ENCODE data around the gene EED. TPM values are rescaled to one million over a fixed set of nuclear protein-coding genes. Genes with fewer than 3 reads are reported as not detected.

The EED gene
- total and polyA plus RNA-seq, 4 donors, result 5.4 to 17.1 (median 8.2) TPM

DNA sequence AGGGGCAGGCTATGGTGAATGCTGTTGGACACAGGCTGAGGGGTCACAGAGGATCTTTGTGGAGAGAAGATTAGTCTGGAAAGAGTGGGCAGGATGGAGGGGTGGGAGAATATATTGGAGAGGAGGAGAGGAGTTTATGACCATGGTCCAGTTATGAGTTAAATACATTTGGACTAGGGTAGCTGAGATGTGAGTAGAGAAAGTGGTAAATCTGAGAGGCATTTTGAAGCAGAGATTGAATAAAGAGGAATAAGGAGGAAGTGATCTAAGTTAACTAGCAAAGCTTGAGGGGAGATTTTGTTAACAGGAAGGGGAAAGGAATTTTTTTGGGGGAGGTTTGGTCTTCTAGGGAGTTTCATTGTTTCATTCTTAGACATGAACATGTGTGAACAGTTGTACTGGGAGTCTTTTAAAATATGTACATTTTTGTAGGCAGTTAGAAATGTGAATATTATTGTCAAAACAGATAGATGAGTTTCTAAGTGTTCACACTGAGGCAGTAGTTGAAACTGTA is 43.1 kb upstream of the EED start:
- peaks cover 0 to 4% (median 0%) of the 10 kb centered on the region in 4 donors for H3K4me1 ChIP-seq (ENCODE audit: control insufficient read depth in 4 of 4, insufficient read depth in 4 of 4, low read length in 3 of 4)

DNA sequence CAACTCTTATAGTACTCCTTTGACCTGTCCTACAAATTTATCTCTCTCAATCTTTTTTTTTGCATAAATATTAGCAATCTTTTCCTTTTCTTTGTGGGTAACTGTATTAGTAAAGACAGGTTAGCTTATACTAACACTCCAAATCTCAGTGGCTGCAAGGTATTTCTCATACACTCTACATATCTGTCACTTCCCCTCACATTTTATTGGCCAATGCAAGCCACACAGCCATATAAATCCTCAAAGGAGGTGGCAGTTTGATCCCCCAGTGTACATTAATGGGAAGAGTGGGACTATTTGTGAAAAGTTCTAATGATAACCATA is 42.6 kb upstream of the EED start:
- Histone ChIP-seq H3K36me3 (ENCODE audit: control insufficient read depth in 4 of 4, insufficient read depth in 3 of 4, low read depth in 1 of 4, low read length in 3 of 4) (no peaks in the 10 kb centered on the region), H3K9me3 (ENCODE audit: control insufficient read depth in 4 of 4, low read length in 3 of 4) (no peaks in the 10 kb centered on the region), H3K27ac (ENCODE audit: low read depth in 1 of 2, low read length in 2 of 2) (peak overlapping the region; percentile 32 to 63), H3K4me3 (ENCODE audit: low read depth in 1 of 3, low read length in 3 of 3) (peak overlapping the region in 1 of 3 donors; percentile 33), H3K9ac (ENCODE audit: low read depth in 1 of 2, low read length in 2 of 2) (no peak overlapping the region), H3K27me3 (ENCODE audit: control insufficient read depth in 4 of 4, insufficient read depth in 4 of 4, low read length in 3 of 4) (no peaks in the 10 kb centered on the region), H3K4me1 (ENCODE audit: control insufficient read depth in 4 of 4, insufficient read depth in 4 of 4, low read length in 3 of 4) (peaks cover 0 to 4% (median 0%) of the 10 kb centered on the region in 4 donors)
- no peak for TF ChIP-seq TAF1 (conservative IDR thresholded peaks at IDR 0.05)
- no peak for TF ChIP-seq JUND (IDR thresholded peaks at IDR 0.05)
- TF ChIP-seq, protein P1, sequence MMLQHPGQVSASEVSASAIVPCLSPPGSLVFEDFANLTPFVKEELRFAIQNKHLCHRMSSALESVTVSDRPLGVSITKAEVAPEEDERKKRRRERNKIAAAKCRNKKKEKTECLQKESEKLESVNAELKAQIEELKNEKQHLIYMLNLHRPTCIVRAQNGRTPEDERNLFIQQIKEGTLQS (IDR thresholded peaks at IDR 0.05), result no peak
- TF ChIP-seq, protein P2, sequence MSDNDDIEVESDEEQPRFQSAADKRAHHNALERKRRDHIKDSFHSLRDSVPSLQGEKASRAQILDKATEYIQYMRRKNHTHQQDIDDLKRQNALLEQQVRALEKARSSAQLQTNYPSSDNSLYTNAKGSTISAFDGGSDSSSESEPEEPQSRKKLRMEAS (IDR thresholded peaks at IDR 0.05), result no peak
- TF ChIP-seq, protein P3, sequence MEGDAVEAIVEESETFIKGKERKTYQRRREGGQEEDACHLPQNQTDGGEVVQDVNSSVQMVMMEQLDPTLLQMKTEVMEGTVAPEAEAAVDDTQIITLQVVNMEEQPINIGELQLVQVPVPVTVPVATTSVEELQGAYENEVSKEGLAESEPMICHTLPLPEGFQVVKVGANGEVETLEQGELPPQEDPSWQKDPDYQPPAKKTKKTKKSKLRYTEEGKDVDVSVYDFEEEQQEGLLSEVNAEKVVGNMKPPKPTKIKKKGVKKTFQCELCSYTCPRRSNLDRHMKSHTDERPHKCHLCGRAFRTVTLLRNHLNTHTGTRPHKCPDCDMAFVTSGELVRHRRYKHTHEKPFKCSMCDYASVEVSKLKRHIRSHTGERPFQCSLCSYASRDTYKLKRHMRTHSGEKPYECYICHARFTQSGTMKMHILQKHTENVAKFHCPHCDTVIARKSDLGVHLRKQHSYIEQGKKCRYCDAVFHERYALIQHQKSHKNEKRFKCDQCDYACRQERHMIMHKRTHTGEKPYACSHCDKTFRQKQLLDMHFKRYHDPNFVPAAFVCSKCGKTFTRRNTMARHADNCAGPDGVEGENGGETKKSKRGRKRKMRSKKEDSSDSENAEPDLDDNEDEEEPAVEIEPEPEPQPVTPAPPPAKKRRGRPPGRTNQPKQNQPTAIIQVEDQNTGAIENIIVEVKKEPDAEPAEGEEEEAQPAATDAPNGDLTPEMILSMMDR (IDR thresholded peaks at IDR 0.05; ENCODE audit: low read depth, low read length, missing input control), result no peak
- TF ChIP-seq FOXA1 (IDR thresholded peaks at IDR 0.05), result no peak
- no peak for TF ChIP-seq RAD21 (IDR thresholded peaks at IDR 0.05)
- TF ChIP-seq, protein P4, sequence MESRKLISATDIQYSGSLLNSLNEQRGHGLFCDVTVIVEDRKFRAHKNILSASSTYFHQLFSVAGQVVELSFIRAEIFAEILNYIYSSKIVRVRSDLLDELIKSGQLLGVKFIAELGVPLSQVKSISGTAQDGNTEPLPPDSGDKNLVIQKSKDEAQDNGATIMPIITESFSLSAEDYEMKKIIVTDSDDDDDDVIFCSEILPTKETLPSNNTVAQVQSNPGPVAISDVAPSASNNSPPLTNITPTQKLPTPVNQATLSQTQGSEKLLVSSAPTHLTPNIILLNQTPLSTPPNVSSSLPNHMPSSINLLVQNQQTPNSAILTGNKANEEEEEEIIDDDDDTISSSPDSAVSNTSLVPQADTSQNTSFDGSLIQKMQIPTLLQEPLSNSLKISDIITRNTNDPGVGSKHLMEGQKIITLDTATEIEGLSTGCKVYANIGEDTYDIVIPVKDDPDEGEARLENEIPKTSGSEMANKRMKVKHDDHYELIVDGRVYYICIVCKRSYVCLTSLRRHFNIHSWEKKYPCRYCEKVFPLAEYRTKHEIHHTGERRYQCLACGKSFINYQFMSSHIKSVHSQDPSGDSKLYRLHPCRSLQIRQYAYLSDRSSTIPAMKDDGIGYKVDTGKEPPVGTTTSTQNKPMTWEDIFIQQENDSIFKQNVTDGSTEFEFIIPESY (IDR thresholded peaks at IDR 0.05), result no peak
- TF ChIP-seq HNF4G (IDR thresholded peaks at IDR 0.05), result no peak
- TF ChIP-seq NR2F2 (IDR thresholded peaks at IDR 0.05), result no peak
- no peak for TF ChIP-seq YY1 (IDR thresholded peaks at IDR 0.05)
- no peak for TF ChIP-seq FOXA2 (IDR thresholded peaks at IDR 0.05)
- no peak for TF ChIP-seq EGR1 (IDR thresholded peaks at IDR 0.05; ENCODE audit: low read depth in 2 of 2)
- no peak for TF ChIP-seq GABPA (IDR thresholded peaks at IDR 0.05 in 1 of 2, conservative IDR thresholded peaks at IDR 0.05 in 1 of 2)
- TF ChIP-seq RXRA (IDR thresholded peaks at IDR 0.05), result no peak
- TF ChIP-seq HNF4A (conservative IDR thresholded peaks at IDR 0.05), result no peak
- no peak for DNase-seq (ENCODE audit: low spot score)

More for the DNA sequence above, 43.1 kb upstream of the EED start:
- DNase-seq (ENCODE audit: low spot score), result no peak
- Histone ChIP-seq H3K36me3 (ENCODE audit: control insufficient read depth in 4 of 4, insufficient read depth in 3 of 4, low read depth in 1 of 4, low read length in 3 of 4) (no peaks in the 10 kb centered on the region), H3K4me3 (ENCODE audit: low read depth in 1 of 3, low read length in 3 of 3) (no peak overlapping the region), H3K9ac (ENCODE audit: low read depth in 1 of 2, low read length in 2 of 2) (no peak overlapping the region), H3K9me3 (ENCODE audit: control insufficient read depth in 4 of 4, low read length in 3 of 4) (no peaks in the 10 kb centered on the region), H3K27me3 (ENCODE audit: control insufficient read depth in 4 of 4, insufficient read depth in 4 of 4, low read length in 3 of 4) (no peaks in the 10 kb centered on the region), H3K27ac (ENCODE audit: low read depth in 1 of 2, low read length in 2 of 2) (no peak overlapping the region)
- TF ChIP-seq FOXA2 (IDR thresholded peaks at IDR 0.05) (no peak), EGR1 (IDR thresholded peaks at IDR 0.05; ENCODE audit: low read depth in 2 of 2) (no peak)

DNA sequence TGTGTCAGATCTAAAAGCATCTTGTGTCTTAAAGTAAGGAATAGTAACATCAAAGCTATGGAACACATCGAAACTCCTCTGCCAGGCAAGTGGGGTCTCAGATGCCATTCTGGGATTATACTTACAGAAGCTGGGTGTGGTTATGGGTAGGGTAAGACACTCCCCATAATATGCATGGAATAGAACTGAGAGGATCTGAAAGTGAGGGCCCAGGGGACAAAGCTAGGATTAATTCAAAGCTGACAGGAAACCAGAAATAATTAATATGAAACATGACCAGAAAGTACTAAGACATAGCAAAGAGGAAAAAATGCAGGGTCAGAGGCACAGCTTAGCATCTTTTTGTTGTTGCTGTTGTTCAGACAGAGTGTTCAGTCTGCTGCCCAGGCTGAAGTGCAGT is 40.2 kb upstream of the EED start:
- no peak for TF ChIP-seq TAF1 (conservative IDR thresholded peaks at IDR 0.05)
- TF ChIP-seq RAD21 (IDR thresholded peaks at IDR 0.05), result no peak
- no peak for TF ChIP-seq EGR1 (IDR thresholded peaks at IDR 0.05; ENCODE audit: low read depth in 2 of 2)
- TF ChIP-seq FOXA2 (IDR thresholded peaks at IDR 0.05), result no peak
- TF ChIP-seq, protein P5, sequence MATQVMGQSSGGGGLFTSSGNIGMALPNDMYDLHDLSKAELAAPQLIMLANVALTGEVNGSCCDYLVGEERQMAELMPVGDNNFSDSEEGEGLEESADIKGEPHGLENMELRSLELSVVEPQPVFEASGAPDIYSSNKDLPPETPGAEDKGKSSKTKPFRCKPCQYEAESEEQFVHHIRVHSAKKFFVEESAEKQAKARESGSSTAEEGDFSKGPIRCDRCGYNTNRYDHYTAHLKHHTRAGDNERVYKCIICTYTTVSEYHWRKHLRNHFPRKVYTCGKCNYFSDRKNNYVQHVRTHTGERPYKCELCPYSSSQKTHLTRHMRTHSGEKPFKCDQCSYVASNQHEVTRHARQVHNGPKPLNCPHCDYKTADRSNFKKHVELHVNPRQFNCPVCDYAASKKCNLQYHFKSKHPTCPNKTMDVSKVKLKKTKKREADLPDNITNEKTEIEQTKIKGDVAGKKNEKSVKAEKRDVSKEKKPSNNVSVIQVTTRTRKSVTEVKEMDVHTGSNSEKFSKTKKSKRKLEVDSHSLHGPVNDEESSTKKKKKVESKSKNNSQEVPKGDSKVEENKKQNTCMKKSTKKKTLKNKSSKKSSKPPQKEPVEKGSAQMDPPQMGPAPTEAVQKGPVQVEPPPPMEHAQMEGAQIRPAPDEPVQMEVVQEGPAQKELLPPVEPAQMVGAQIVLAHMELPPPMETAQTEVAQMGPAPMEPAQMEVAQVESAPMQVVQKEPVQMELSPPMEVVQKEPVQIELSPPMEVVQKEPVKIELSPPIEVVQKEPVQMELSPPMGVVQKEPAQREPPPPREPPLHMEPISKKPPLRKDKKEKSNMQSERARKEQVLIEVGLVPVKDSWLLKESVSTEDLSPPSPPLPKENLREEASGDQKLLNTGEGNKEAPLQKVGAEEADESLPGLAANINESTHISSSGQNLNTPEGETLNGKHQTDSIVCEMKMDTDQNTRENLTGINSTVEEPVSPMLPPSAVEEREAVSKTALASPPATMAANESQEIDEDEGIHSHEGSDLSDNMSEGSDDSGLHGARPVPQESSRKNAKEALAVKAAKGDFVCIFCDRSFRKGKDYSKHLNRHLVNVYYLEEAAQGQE (IDR thresholded peaks at IDR 0.05), result no peak
- TF ChIP-seq, protein P1 (IDR thresholded peaks at IDR 0.05), result no peak
- TF ChIP-seq GABPA (IDR thresholded peaks at IDR 0.05 in 1 of 2, conservative IDR thresholded peaks at IDR 0.05 in 1 of 2), result no peak
- TF ChIP-seq HNF4A (conservative IDR thresholded peaks at IDR 0.05), result no peak
- TF ChIP-seq YY1 (IDR thresholded peaks at IDR 0.05), result no peak
- TF ChIP-seq SP1 (IDR thresholded peaks at IDR 0.05), result no peak
- no peak for TF ChIP-seq FOXA1 (IDR thresholded peaks at IDR 0.05)
- H3K9me3 ChIP-seq (ENCODE audit: control insufficient read depth in 4 of 4, low read length in 3 of 4), result no peaks in the 10 kb centered on the region
- H3K9ac ChIP-seq (ENCODE audit: low read depth in 1 of 2, low read length in 2 of 2), result no peak overlapping the region
- DNase-seq (ENCODE audit: low spot score), result no peak
- no peak overlapping the region for H3K4me3 ChIP-seq (ENCODE audit: low read depth in 1 of 3, low read length in 3 of 3)
- H3K27ac ChIP-seq (ENCODE audit: low read depth in 1 of 2, low read length in 2 of 2), result no peak overlapping the region
- H3K4me1 ChIP-seq (ENCODE audit: control insufficient read depth in 4 of 4, insufficient read depth in 4 of 4, low read length in 3 of 4), result peaks cover 0 to 4% (median 0%) of the 10 kb centered on the region in 4 donors
- 95% methylated on average over 1 of the region's 1 CpG for WGBS
- H3K36me3 ChIP-seq (ENCODE audit: control insufficient read depth in 4 of 4, insufficient read depth in 3 of 4, low read depth in 1 of 4, low read length in 3 of 4), result no peaks in the 10 kb centered on the region
- H3K27me3 ChIP-seq (ENCODE audit: control insufficient read depth in 4 of 4, insufficient read depth in 4 of 4, low read length in 3 of 4), result no peaks in the 10 kb centered on the region
